Breast epithelium (tissue), 4 donors: ENCODE results near the gene RASEF. TPM values are rescaled to one million over a fixed set of nuclear protein-coding genes. Genes with fewer than 3 reads are reported as not detected.

Source experiments
- DNase-seq, 2 donors: peaks; one replicate each; pipeline ENCODE4 v3.0.0-alpha.2; 2019; ENCODE audit warnings: low spot score in 2 of 2
- H3K27ac ChIP-seq, 2 donors: fragments of 200-600 bp; sonication (generic) in 1 of 2; one replicate each; pipeline ENCODE4 v1.5.1; 2016 to 2019; ENCODE audit warnings: mild to moderate bottlenecking in 1 of 2
- H3K27me3 ChIP-seq, 2 donors: fragments of 200-600 bp; sonication (generic) in 1 of 2; one replicate each; pipeline versions ENCODE4 v1.5.1 to v1.6.0; 2017 to 2019; ENCODE audit warnings: control low read depth in 1 of 2, mild to moderate bottlenecking in 1 of 2
- H3K36me3 ChIP-seq: fragments of 200-600 bp; one replicate; pipeline ENCODE4 v1.5.1; 2019
- H3K4me1 ChIP-seq, 2 donors: fragments of 200-600 bp; sonication (generic); one replicate each; pipeline ENCODE4 v1.5.1; 2016 to 2019; ENCODE audit warnings: control low read depth in 1 of 2
- H3K4me3 ChIP-seq, 3 donors: fragments of 200-600 bp; sonication (generic); 1 replicate in 2 of 3; 2 replicates in 1 of 3; pipeline ENCODE4 v1.5.1; 2016 to 2019; ENCODE audit warnings: mild to moderate bottlenecking in 3 of 3, moderate library complexity in 2 of 3
- H3K9me3 ChIP-seq, 2 donors: fragments of 200-600 bp; sonication (generic) in 1 of 2; one replicate each; pipeline ENCODE4 v1.5.1; 2016 to 2019; ENCODE audit warnings: control low read depth in 1 of 2
- CTCF ChIP-seq, 3 donors: fragments of 450-650 bp; IDR thresholded peaks; one replicate each; pipeline ENCODE4 v1.5.1; 2016 to 2017; ENCODE audit warnings: antibody characterized with exemption in 3 of 3, mild to moderate bottlenecking in 3 of 3, moderate library complexity in 3 of 3
- POLR2A ChIP-seq: fragments of 450-650 bp; IDR thresholded peaks from one replicate; pipeline ENCODE4 v1.6.1; 2016; ENCODE audit warnings: antibody characterized with exemption, mild to moderate bottlenecking, moderate library complexity
- POLR2AphosphoS5 ChIP-seq, 3 donors: sonication (generic); formaldehyde crosslinking; IDR thresholded peaks; one replicate each; pipeline ENCODE4 v1.6.1; 2017; ENCODE audit warnings: antibody characterized with exemption in 3 of 3
- intact Hi-C: fragments of 100-400 bp; cut with DNase I; formaldehyde crosslinking; loops from one replicate; pipeline ENCODE4 v1.15.1; 2023; ENCODE audit warnings: low total_unique reads
- total RNA-seq, 3 donors: library from RNA; depleted of rRNA; stranded (reverse); fragments of >200 nt; gene quantifications; one replicate each; pipeline ENCODE4 v1.1.0, GENCODE V29; 2016

RASEF gene
- total RNA-seq, 3 donors from 2014 or later = 39.3 to 50.1 TPM; not detected in 1

GRCh38 chr9:83000765-83001164 is 62.2 kb downstream of the RASEF start:
- no peaks in the 10 kb centered on the region for H3K9me3 ChIP-seq
- H3K4me1 ChIP-seq = no peaks in the 10 kb centered on the region
- TF ChIP-seq POLR2AphosphoS5 (IDR thresholded peaks at IDR 0.05) (no peak), CTCF (IDR thresholded peaks at IDR 0.05) (no peak), POLR2A (no peak)
- no peaks in the 10 kb centered on the region for H3K27me3 ChIP-seq
- H3K4me3 ChIP-seq = no peak overlapping the region
- no peak for DNase-seq
- H3K27ac ChIP-seq = no peak overlapping the region
- intact Hi-C loops = no loop called here
- H3K36me3 ChIP-seq = no peaks in the 10 kb centered on the region

DNA sequence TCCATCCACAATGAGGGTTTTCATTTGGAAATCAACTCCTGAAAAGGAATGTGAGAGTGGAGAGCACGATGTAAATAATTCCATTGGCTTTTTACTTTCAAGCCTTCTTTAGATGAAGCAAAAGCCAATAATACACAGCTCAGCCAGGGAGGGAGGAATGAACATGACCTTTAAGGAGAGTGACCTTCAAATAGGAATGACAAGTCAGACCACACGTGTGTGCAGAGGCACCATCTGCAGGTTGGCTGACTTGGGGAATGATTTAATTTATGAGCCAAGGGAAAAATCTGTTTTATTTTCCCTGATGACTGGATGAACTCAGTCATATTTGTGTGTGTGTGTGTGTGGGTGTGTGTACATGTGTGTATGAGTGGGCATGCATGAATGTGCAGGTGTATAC is 64.5 kb downstream of the RASEF start:
- Histone ChIP-seq H3K27ac (no peak overlapping the region), H3K27me3 (no peaks in the 10 kb centered on the region), H3K36me3 (no peaks in the 10 kb centered on the region), H3K4me1 (no peaks in the 10 kb centered on the region), H3K4me3 (no peak overlapping the region), H3K9me3 (no peaks in the 10 kb centered on the region)
- intact Hi-C loops = no loop called here
- TF ChIP-seq POLR2AphosphoS5 (IDR thresholded peaks at IDR 0.05) (no peak), CTCF (IDR thresholded peaks at IDR 0.05) (no peak), POLR2A (no peak)
- DNase-seq = no peak

DNA sequence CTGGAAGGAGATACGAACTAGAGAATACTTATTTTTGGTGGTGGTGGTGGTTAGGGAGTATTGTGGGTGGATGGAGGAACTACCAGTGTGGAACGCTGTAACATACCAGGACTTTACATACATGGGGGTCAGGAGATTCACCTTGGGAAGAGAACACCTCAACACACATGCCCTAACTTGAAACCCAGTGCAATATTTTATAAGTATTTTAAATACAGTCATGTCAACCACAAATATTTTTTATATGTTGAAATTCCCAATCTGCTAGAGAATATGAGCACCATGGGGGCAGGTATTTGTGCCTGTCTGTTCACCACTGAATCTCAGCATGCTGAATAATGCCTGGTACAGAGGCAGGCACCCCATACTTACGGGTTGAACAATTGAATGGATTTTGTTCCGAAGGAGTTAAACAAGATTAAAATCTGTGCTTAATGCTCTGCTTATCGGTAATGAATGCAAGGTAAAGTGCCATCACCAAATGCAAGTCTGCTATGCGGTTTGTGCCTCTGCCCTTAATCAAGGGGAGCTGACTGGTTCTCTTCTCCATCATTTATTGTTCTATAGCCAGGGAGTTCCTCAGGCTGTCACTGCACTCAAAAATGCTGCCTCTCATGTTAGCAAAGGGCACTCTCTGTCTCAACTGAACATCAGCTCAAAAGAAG is 65.3 kb downstream of the RASEF start:
- TF ChIP-seq POLR2AphosphoS5 (IDR thresholded peaks at IDR 0.05) (no peak), CTCF (IDR thresholded peaks at IDR 0.05) (no peak), POLR2A (no peak)
- Histone ChIP-seq H3K27ac (no peak overlapping the region), H3K36me3 (no peaks in the 10 kb centered on the region), H3K4me1 (no peaks in the 10 kb centered on the region), H3K27me3 (no peaks in the 10 kb centered on the region), H3K9me3 (no peaks in the 10 kb centered on the region), H3K4me3 (no peak overlapping the region)
- DNase-seq = no peak
- intact Hi-C loops = no loop called here

GRCh38 chr9:82996941-82997340 is 66.0 kb downstream of the RASEF start:
- TF ChIP-seq POLR2AphosphoS5 (IDR thresholded peaks at IDR 0.05) (no peak), CTCF (IDR thresholded peaks at IDR 0.05) (no peak), POLR2A (no peak)
- DNase-seq = no peak
- Histone ChIP-seq H3K27ac (no peak overlapping the region), H3K4me1 (no peaks in the 10 kb centered on the region), H3K9me3 (no peaks in the 10 kb centered on the region), H3K36me3 (no peaks in the 10 kb centered on the region), H3K27me3 (no peaks in the 10 kb centered on the region), H3K4me3 (no peak overlapping the region)
- intact Hi-C loops = no loop called here

- Histone ChIP-seq H3K4me1 (no peaks in the 10 kb centered on the region), H3K27ac (no peak overlapping the region), H3K9me3 (no peaks in the 10 kb centered on the region), H3K4me3 (no peak overlapping the region), H3K36me3 (no peaks in the 10 kb centered on the region), H3K27me3 (no peaks in the 10 kb centered on the region)
- intact Hi-C loops = no loop called here
- TF ChIP-seq POLR2AphosphoS5 (IDR thresholded peaks at IDR 0.05) = no peak
- TF ChIP-seq CTCF (IDR thresholded peaks at IDR 0.05) = no peak
- no peak for TF ChIP-seq POLR2A
- no peak for DNase-seq
Measured at GRCh38 chr9:82993856-82994605, 68.9 kb downstream of the RASEF start.
